Fibroblast of lung (primary cell): ENCODE measurements around the gene RIMKLA. TPM values are rescaled to one million over a fixed set of nuclear protein-coding genes. Genes with fewer than 3 reads are reported as not detected.

ENCODE experiments used
- DNase-seq, 2 donors: peaks; one replicate each; pipeline versions ENCODE4 v3.0.0 to v3.0.0-alpha.2; 2010; ENCODE audit warnings: low read depth in 2 of 2
- H2AFZ ChIP-seq: 2 replicates; pipeline ENCODE4 v1.5.1; 2012; ENCODE audit warnings: low read length, control low read depth, inconsistent platforms
- H3K27ac ChIP-seq: 2 replicates; pipeline ENCODE4 v1.5.1; 2011; ENCODE audit warnings: low read length, control low read depth; ENCODE audit not compliant: insufficient read depth
- H3K27me3 ChIP-seq: 2 replicates; pipeline ENCODE4 v1.5.1; 2011; ENCODE audit warnings: mild to moderate bottlenecking, low read length; ENCODE audit not compliant: control insufficient read depth, insufficient read depth
- H3K36me3 ChIP-seq: 2 replicates; pipeline ENCODE4 v1.5.1; 2011; ENCODE audit warnings: low read length; ENCODE audit not compliant: control insufficient read depth, insufficient read depth
- H3K4me1 ChIP-seq: 2 replicates; pipeline ENCODE4 v1.5.1; 2011; ENCODE audit warnings: low read length; ENCODE audit not compliant: control insufficient read depth, insufficient read depth; ENCODE audit errors: extremely low read depth
- H3K4me2 ChIP-seq: 2 replicates; pipeline ENCODE4 v1.5.1; 2011; ENCODE audit warnings: low read length, control low read depth; ENCODE audit not compliant: insufficient read depth; ENCODE audit errors: extremely low read depth
- H3K4me3 ChIP-seq, 4 experiments: fragments of 200-600 bp in 1 of 4; sonication (generic) in 1 of 4; replicated peaks in 1 of 4; 2 replicates each; pipeline ENCODE4 v1.5.1; 2011 to 2016; ENCODE audit warnings: low read length in 4 of 4, low read depth in 3 of 4, mild to moderate bottlenecking in 3 of 4, control low read depth in 2 of 4, inconsistent platforms in 1 of 4, mixed read lengths in 1 of 4; ENCODE audit not compliant: insufficient read depth in 1 of 4; ENCODE audit errors: control extremely low read depth in 1 of 4
- H3K79me2 ChIP-seq: 2 replicates; pipeline ENCODE4 v1.5.1; 2012; ENCODE audit warnings: mild to moderate bottlenecking, low read length, inconsistent platforms; ENCODE audit not compliant: control insufficient read depth, insufficient read depth
- H3K9ac ChIP-seq: 2 replicates; pipeline ENCODE4 v1.5.1; 2011; ENCODE audit warnings: mild to moderate bottlenecking, low read length, control low read depth; ENCODE audit not compliant: insufficient read depth
- H3K9me3 ChIP-seq: 2 replicates; pipeline ENCODE4 v1.5.1; 2012; ENCODE audit warnings: low read depth, low read length; ENCODE audit not compliant: control insufficient read depth, insufficient read depth
- H4K20me1 ChIP-seq: 2 replicates; pipeline ENCODE4 v1.5.1; 2011; ENCODE audit warnings: low read length; ENCODE audit not compliant: control insufficient read depth, insufficient read depth; ENCODE audit errors: extremely low read depth
- EZH2 ChIP-seq: IDR thresholded peaks from 2 replicates; pipeline ENCODE4 v1.5.1; 2012; ENCODE audit warnings: low read length, control low read depth, mild to moderate bottlenecking; ENCODE audit errors: missing control alignments
- polyA plus RNA-seq, 2 donors: library from polyadenylated mRNA; depleted of rRNA in 1 of 2; stranded (reverse) in 1 of 2; unstranded in 1 of 2; fragments of >200 nt; gene quantifications; 2 replicates each; pipeline ENCODE4 v1.2.1, GENCODE V29; 2011 to 2012; ENCODE audit warnings: missing spikeins in 1 of 2
- total RNA-seq: library from RNA; depleted of rRNA; stranded (reverse); fragments of >200 nt; gene quantifications from 2 replicates; pipeline ENCODE4 v1.2.1, GENCODE V29; 2014
- TF ChIP-seq, protein P1 (sequence below), 2 donors: IDR thresholded peaks in 1 of 2; conservative IDR thresholded peaks in 1 of 2; 1 replicate in 1 of 2; 2 replicates in 1 of 2; pipeline ENCODE4 v1.5.1; 2011 to 2012; ENCODE audit warnings: low read length in 2 of 2, control low read depth in 1 of 2, inconsistent platforms in 1 of 2, low read depth in 1 of 2, mild to moderate bottlenecking in 1 of 2

The RIMKLA gene
- total and polyA plus RNA-seq, 2 donors (not counting 1 experiment from before 2014, with no cell fraction given), result under 0.01 TPM; not detected in 1

GRCh38 chr1:42364089-42364488 is 16.5 kb upstream of the RIMKLA start:
- no peaks in the 10 kb centered on the region for H4K20me1 ChIP-seq
- DNase-seq, result no peak
- no peaks in the 10 kb centered on the region for H3K27me3 ChIP-seq
- H3K27ac ChIP-seq, result no peak overlapping the region
- H3K4me1 ChIP-seq, result no peaks in the 10 kb centered on the region
- no peaks in the 10 kb centered on the region for H3K9me3 ChIP-seq
- TF ChIP-seq, protein P1, sequence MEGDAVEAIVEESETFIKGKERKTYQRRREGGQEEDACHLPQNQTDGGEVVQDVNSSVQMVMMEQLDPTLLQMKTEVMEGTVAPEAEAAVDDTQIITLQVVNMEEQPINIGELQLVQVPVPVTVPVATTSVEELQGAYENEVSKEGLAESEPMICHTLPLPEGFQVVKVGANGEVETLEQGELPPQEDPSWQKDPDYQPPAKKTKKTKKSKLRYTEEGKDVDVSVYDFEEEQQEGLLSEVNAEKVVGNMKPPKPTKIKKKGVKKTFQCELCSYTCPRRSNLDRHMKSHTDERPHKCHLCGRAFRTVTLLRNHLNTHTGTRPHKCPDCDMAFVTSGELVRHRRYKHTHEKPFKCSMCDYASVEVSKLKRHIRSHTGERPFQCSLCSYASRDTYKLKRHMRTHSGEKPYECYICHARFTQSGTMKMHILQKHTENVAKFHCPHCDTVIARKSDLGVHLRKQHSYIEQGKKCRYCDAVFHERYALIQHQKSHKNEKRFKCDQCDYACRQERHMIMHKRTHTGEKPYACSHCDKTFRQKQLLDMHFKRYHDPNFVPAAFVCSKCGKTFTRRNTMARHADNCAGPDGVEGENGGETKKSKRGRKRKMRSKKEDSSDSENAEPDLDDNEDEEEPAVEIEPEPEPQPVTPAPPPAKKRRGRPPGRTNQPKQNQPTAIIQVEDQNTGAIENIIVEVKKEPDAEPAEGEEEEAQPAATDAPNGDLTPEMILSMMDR (conservative IDR thresholded peaks at IDR 0.05 in 1 of 2, IDR thresholded peaks at IDR 0.05 in 1 of 2; ENCODE audit: low read depth in 1 of 2, low read length in 2 of 2), result no peak
- TF ChIP-seq EZH2, result no peak
- H2AFZ ChIP-seq, result no peak overlapping the region
- no peak overlapping the region for H3K9ac ChIP-seq
- no peak overlapping the region for H3K4me3 ChIP-seq
- H3K36me3 ChIP-seq, result no peaks in the 10 kb centered on the region
- no peak overlapping the region for H3K4me2 ChIP-seq
- no peaks in the 10 kb centered on the region for H3K79me2 ChIP-seq

DNA sequence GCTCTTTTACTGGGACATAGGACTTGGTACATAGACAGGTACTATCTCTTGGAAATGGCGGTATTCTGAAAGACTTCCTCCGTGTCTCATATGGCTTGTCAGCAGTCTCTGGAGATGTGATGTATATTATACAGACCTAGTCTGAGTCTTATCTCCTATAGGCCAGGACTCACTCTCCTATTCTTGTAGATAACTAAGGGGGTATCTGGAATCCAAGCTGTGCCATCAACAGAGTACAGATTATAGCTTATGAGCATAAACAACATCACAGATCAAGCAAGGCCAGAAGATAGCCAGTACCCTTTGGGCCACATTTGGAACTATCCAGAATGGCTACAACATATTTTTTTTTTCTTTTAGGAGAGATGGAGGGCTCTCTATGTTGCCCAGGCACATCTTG is 16.1 kb upstream of the RIMKLA start:
- Histone ChIP-seq H3K9ac (no peak overlapping the region), H3K27ac (no peak overlapping the region), H3K27me3 (no peaks in the 10 kb centered on the region), H3K9me3 (no peaks in the 10 kb centered on the region), H2AFZ (no peak overlapping the region), H3K79me2 (no peaks in the 10 kb centered on the region), H3K4me3 (no peak overlapping the region), H4K20me1 (no peaks in the 10 kb centered on the region), H3K4me2 (no peak overlapping the region), H3K36me3 (no peaks in the 10 kb centered on the region), H3K4me1 (no peaks in the 10 kb centered on the region)
- TF ChIP-seq, protein P1 (conservative IDR thresholded peaks at IDR 0.05 in 1 of 2, IDR thresholded peaks at IDR 0.05 in 1 of 2; ENCODE audit: low read depth in 1 of 2, low read length in 2 of 2), result no peak
- no peak for TF ChIP-seq EZH2
- DNase-seq, result no peak

DNA sequence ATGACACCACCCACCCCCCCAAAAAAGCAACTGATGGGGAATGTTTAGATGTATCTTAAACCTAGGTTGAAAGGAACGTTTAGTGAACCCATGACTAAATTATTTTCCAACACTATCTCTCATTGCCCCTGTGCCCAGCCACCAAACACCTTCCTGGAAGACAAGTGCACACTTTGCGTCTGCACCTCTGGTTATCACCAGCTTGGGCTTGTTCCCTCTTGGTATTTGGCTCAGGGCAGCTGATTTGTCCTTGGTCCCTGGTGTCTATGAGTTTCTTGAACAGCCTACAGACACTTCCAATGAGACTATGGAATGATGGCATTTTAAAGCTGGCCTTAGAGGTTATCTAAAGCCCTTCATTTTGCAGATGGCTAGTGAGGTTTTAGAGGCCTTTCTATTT is 15.5 kb upstream of the RIMKLA start:
- Histone ChIP-seq H3K79me2 (no peaks in the 10 kb centered on the region), H3K4me3 (no peak overlapping the region), H4K20me1 (no peaks in the 10 kb centered on the region), H3K4me1 (no peaks in the 10 kb centered on the region), H3K27ac (no peak overlapping the region), H2AFZ (no peak overlapping the region), H3K4me2 (no peak overlapping the region), H3K36me3 (no peaks in the 10 kb centered on the region), H3K27me3 (no peaks in the 10 kb centered on the region), H3K9ac (no peak overlapping the region), H3K9me3 (no peaks in the 10 kb centered on the region)
- no peak for DNase-seq
- TF ChIP-seq, protein P1 (conservative IDR thresholded peaks at IDR 0.05 in 1 of 2, IDR thresholded peaks at IDR 0.05 in 1 of 2; ENCODE audit: low read depth in 1 of 2, low read length in 2 of 2), result no peak
- no peak for TF ChIP-seq EZH2
